Bronchial epithelial cell (primary cell): Measurements from ENCODE around the gene NENF. TPM values are rescaled to one million over a fixed set of nuclear protein-coding genes. Genes with fewer than 3 reads are reported as not detected.
A peak's percentile ranks its signal among the peaks of the same experiment; 100 is the strongest.

Experiments used
- DNase-seq: peaks from one replicate; pipeline ENCODE4 v3.0.0-alpha.2; 2010; ENCODE audit warnings: low read depth
- FAIRE-seq: peaks from 2 replicates; lab custom pipeline; 2011; peaks lifted over from hg19 to GRCh38; lab: Jason Lieb, UNC
- H3K27me3 ChIP-seq: 2 replicates; pipeline ENCODE4 v1.5.1; 2011; ENCODE audit warnings: low read length; ENCODE audit not compliant: control insufficient read depth, insufficient read depth
- H3K36me3 ChIP-seq: 2 replicates; pipeline ENCODE4 v1.5.1; 2011; ENCODE audit warnings: low read length; ENCODE audit not compliant: control insufficient read depth, insufficient read depth
- H3K4me3 ChIP-seq: 2 replicates; pipeline ENCODE4 v1.5.1; 2011; ENCODE audit warnings: mild to moderate bottlenecking, low read depth, low read length, control low read depth
- CTCF ChIP-seq: IDR thresholded peaks from 2 replicates; pipeline ENCODE4 v1.5.1; 2011; ENCODE audit warnings: mild to moderate bottlenecking, moderate library complexity, low read length, control low read depth, inconsistent platforms; ENCODE audit not compliant: insufficient read depth, severe bottlenecking
- total RNA-seq: library from RNA; depleted of rRNA; stranded (reverse); fragments of >200 nt; gene quantifications from 2 replicates; pipeline ENCODE4 v1.2.1, GENCODE V29; 2014

Gene NENF
- total RNA-seq, 1 donor from 2014 or later, result 50.5 TPM

- no peak for DNase-seq
- no peak for TF ChIP-seq CTCF
- peaks cover 6% of the 10 kb centered on the region for H3K36me3 ChIP-seq
- no peak for FAIRE-seq
- H3K4me3 ChIP-seq, result no peak overlapping the region
- no peaks in the 10 kb centered on the region for H3K27me3 ChIP-seq
Observed at GRCh38 chr1:212412374-212412773, 20.3 kb upstream of the NENF start.

GRCh38 chr1:212413902-212414327 lies 18.8 kb upstream of the NENF start:
- Histone ChIP-seq H3K27me3 (no peaks in the 10 kb centered on the region), H3K4me3 (peak overlapping the region; percentile 83), H3K36me3 (peaks cover 6% of the 10 kb centered on the region)
- DNase-seq (no peak), FAIRE-seq (no peak)
- TF ChIP-seq CTCF, result no peak

GRCh38 chr1:212414328-212415106 lies 18.2 kb upstream of the NENF start, which contains the start of gene PACC1:
PACC1 (minus strand) TSS chr1:212414886; CDS start chr1:212414757, 129 bp downstream.
- no peak for TF ChIP-seq CTCF
- DNase-seq, result peak; percentile 70
- peaks cover 3% of the 10 kb centered on the region for H3K36me3 ChIP-seq
- no peak for FAIRE-seq
- H3K4me3 ChIP-seq, result peak within 1 kb of the TSS; percentile 83
- H3K27me3 ChIP-seq, result no peaks in the 10 kb centered on the region

- no peak for TF ChIP-seq CTCF
- no peaks in the 10 kb centered on the region for H3K27me3 ChIP-seq
- no peak for DNase-seq
- H3K4me3 ChIP-seq, result peak overlapping the region; percentile 83
- no peak for FAIRE-seq
- H3K36me3 ChIP-seq, result peaks cover 1% of the 10 kb centered on the region
Observed at GRCh38 chr1:212415107-212415841, 17.4 kb upstream of the NENF start.

- no peak overlapping the region for H3K4me3 ChIP-seq
- FAIRE-seq, result no peak
- no peaks in the 10 kb centered on the region for H3K36me3 ChIP-seq
- no peak for DNase-seq
- H3K27me3 ChIP-seq, result no peaks in the 10 kb centered on the region
- no peak for TF ChIP-seq CTCF
Observed at GRCh38 chr1:212421165-212421564, 11.6 kb upstream of the NENF start.
